Mesenteric fat pad (tissue), 1 donor: ENCODE data around the gene ARL11. TPM values are rescaled to one million over a fixed set of nuclear protein-coding genes. Genes with fewer than 3 reads are reported as not detected.

ENCODE experiments used
- total RNA-seq: library from RNA; stranded (reverse); fragmentation: NEBNext Ultra II Directional; extraction: Animal tissue kit (Norgen Biotek cat#: 25700); gene quantifications from one replicate; pipeline ENCODE4 v1.2.1, GENCODE V29; 2021
- donor health status: DM: yes; HTN: yes; CAD: no.

ARL11 gene
- total RNA-seq, 1 donor from 2014 or later, result 2.6 TPM

Other genes with a start within 250 kb of the ARL11 start
- 9.3 TPM for gene CAB39L, start 184.4 kb upstream of the ARL11 start, total RNA-seq
- gene SETDB2, start 184.2 kb upstream of the ARL11 start, total RNA-seq, result 8.1 TPM
- 52.4 TPM for gene PHF11, start 132.6 kb upstream of the ARL11 start, total RNA-seq
- gene RCBTB1, start 42.9 kb upstream of the ARL11 start, total RNA-seq, result 15.6 TPM
- gene EBPL, start 63.0 kb downstream of the ARL11 start, total RNA-seq, result 25.3 TPM
- 36.5 TPM for gene KPNA3, start 164.2 kb downstream of the ARL11 start, total RNA-seq